ENCODE measurements around the gene ADAMTS2.

ADAMTS2 gene

DNA sequence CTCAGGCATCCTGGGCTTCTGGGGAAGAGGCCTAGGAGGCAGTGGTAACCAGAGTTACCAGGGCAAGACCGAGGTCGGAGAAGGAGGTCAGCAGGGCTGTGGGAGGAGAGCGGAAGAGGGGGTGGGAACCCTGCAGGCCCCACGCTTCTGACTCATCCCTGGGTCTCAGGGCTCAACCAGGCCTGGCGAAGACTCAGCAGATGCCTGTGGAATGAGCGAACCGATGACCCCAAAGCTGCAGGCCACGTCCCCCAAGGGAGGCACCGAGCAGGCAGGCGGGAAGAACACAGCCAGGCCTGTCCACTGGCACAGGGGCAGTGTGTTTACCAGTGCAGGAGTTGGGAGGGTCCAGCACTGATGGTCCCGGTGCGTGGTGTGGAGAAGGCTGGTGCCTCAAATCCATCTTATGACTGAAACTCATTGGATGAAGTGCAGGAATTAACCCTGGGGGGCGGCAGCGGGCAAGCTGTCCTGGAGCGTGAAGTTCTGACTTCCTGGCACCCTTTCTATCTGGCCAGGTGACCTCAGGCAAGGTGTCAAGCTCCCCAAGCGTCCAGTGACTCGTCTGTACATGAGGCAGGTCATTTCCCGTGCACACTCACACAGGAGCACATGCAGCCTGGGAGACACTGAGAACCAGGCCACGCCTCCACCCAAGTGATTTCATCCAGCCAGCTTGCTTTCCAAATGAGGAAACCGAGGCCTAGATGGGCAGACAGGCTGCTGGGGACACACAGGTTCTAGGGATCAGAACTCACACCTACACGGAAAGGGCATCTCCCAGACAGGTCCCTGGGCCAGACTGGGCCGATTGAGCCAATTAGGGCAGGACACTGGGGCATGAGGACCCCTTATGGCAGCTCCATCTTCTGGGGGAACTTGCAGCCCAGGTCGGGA is 69.1 kb downstream of the ADAMTS2 start:
- H3K18ac ChIP-seq (ENCODE audit: low read length), result peak overlapping the region; percentile 62
- H4K91ac ChIP-seq (ENCODE audit: low read depth, low read length), result peak overlapping the region; percentile 92
- WGBS (ENCODE audit: extremely low coverage, insufficient coverage, insufficient read length), result no CpG with 5 or more reads among the region's 23 CpGs
- no peak overlapping the region for H3K4me2 ChIP-seq (ENCODE audit: low read length)
- H3K9ac ChIP-seq (ENCODE audit: low read length), result no peak overlapping the region
- H3K27me3 ChIP-seq (ENCODE audit: insufficient read depth, low read length), result no peaks in the 10 kb centered on the region
- no peak overlapping the region for H3K4me3 ChIP-seq (ENCODE audit: low read depth, low read length)
- peaks cover 6% of the 10 kb centered on the region for H3K79me2 ChIP-seq (ENCODE audit: control insufficient read depth, insufficient read depth, low read length, poor library complexity)
- peak overlapping the region; percentile 69 for H3K27ac ChIP-seq (ENCODE audit: low read depth, low read length)
- H4K8ac ChIP-seq (ENCODE audit: low read depth, low read length), result peak overlapping the region; percentile 30
- H2AFZ ChIP-seq (ENCODE audit: insufficient read depth, low read length, poor library complexity), result no peak overlapping the region
- peaks cover 2% of the 10 kb centered on the region for H3K9me3 ChIP-seq (ENCODE audit: insufficient read depth, low read depth, low read length)
- peak overlapping the region; percentile 67 for H2BK5ac ChIP-seq (ENCODE audit: low read depth, low read length, poor library complexity)
- peaks cover 5% of the 10 kb centered on the region in 2 experiments for H3K36me3 ChIP-seq (ENCODE audit: control insufficient read depth in 1 of 2, insufficient read depth in 2 of 2, low read length in 2 of 2)
- H3K14ac ChIP-seq (ENCODE audit: low read length), result peak overlapping the region; percentile 41
- H2BK120ac ChIP-seq (ENCODE audit: insufficient read depth, low read length, poor library complexity), result peak overlapping the region; percentile 84
- peak overlapping the region; percentile 18 for H3K4ac ChIP-seq (ENCODE audit: low read depth, low read length)
- peaks cover 35 to 41% of the 10 kb centered on the region in 2 experiments for H3K4me1 ChIP-seq (ENCODE audit: control insufficient read depth in 1 of 2, insufficient read depth in 2 of 2, low read length in 2 of 2)
- H4K12ac ChIP-seq (ENCODE audit: low read depth, low read length), result no peak overlapping the region
- DNase-seq, result peak in 1 of 2 donors; percentile 3
- peak overlapping the region; percentile 80 for H2BK12ac ChIP-seq (ENCODE audit: low read length)
- H2AK5ac ChIP-seq (ENCODE audit: low read length), result peak overlapping the region; percentile 55
- peaks cover 43% of the 10 kb centered on the region for H3K79me1 ChIP-seq (ENCODE audit: low read length)
- no peak overlapping the region for H3K23ac ChIP-seq (ENCODE audit: low read length)

DNA sequence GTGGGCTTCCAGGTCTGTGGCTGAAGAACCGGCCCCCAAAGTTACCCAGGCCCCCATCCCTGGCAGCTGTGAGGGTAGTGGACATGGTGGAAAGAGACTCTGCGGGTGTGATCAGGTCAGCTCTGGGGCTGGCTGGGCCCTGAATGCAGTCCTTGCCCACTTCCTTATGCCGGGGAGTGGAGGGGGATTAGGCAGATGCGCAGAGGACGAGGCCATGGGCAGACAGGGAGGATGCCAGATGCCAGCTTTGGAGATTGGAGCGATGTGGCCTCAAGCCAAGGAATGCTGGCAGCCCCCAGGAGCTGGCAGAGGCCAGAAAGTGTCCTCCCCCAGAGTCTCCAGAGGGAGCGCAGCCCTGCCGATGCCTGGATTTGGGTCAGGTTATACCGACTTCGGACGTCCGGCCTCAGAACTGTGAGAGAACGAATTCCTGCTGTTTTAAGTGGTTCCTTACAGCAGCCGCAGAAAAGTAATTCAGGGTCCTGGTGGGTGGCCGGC is 69.8 kb downstream of the ADAMTS2 start:
- Histone ChIP-seq H3K23ac (ENCODE audit: low read length) (no peak overlapping the region), H2AK5ac (ENCODE audit: low read length) (peak overlapping the region; percentile 91), H3K79me2 (ENCODE audit: control insufficient read depth, insufficient read depth, low read length, poor library complexity) (peaks cover 6% of the 10 kb centered on the region), H3K4me1 (ENCODE audit: control insufficient read depth in 1 of 2, insufficient read depth in 2 of 2, low read length in 2 of 2) (peaks cover 43 to 49% of the 10 kb centered on the region in 2 experiments), H3K14ac (ENCODE audit: low read length) (peak overlapping the region; percentile 67), H4K12ac (ENCODE audit: low read depth, low read length) (no peak overlapping the region), H3K4me2 (ENCODE audit: low read length) (no peak overlapping the region), H2BK5ac (ENCODE audit: low read depth, low read length, poor library complexity) (peak overlapping the region; percentile 67), H3K27ac (ENCODE audit: low read depth, low read length) (peak overlapping the region; percentile 7), H4K8ac (ENCODE audit: low read depth, low read length) (peak overlapping the region; percentile 8), H2BK120ac (ENCODE audit: insufficient read depth, low read length, poor library complexity) (peak overlapping the region; percentile 82), H3K27me3 (ENCODE audit: insufficient read depth, low read length) (no peaks in the 10 kb centered on the region), H3K4me3 (ENCODE audit: low read depth, low read length) (no peak overlapping the region), H2AFZ (ENCODE audit: insufficient read depth, low read length, poor library complexity) (no peak overlapping the region), H3K79me1 (ENCODE audit: low read length) (peaks cover 47% of the 10 kb centered on the region), H2BK12ac (ENCODE audit: low read length) (peak overlapping the region; percentile 96), H4K91ac (ENCODE audit: low read depth, low read length) (peak overlapping the region; percentile 92), H3K9me3 (ENCODE audit: insufficient read depth, low read depth, low read length) (peaks cover 2% of the 10 kb centered on the region), H3K36me3 (ENCODE audit: control insufficient read depth in 1 of 2, insufficient read depth in 2 of 2, low read length in 2 of 2) (peaks cover 5% of the 10 kb centered on the region in 2 experiments), H3K18ac (ENCODE audit: low read length) (peak overlapping the region; percentile 19), H3K9ac (ENCODE audit: low read length) (no peak overlapping the region), H3K4ac (ENCODE audit: low read depth, low read length) (peak overlapping the region; percentile 66)
- no CpG with 5 or more reads among the region's 15 CpGs for WGBS (ENCODE audit: extremely low coverage, insufficient coverage, insufficient read length)
- DNase-seq, result no peak

DNA sequence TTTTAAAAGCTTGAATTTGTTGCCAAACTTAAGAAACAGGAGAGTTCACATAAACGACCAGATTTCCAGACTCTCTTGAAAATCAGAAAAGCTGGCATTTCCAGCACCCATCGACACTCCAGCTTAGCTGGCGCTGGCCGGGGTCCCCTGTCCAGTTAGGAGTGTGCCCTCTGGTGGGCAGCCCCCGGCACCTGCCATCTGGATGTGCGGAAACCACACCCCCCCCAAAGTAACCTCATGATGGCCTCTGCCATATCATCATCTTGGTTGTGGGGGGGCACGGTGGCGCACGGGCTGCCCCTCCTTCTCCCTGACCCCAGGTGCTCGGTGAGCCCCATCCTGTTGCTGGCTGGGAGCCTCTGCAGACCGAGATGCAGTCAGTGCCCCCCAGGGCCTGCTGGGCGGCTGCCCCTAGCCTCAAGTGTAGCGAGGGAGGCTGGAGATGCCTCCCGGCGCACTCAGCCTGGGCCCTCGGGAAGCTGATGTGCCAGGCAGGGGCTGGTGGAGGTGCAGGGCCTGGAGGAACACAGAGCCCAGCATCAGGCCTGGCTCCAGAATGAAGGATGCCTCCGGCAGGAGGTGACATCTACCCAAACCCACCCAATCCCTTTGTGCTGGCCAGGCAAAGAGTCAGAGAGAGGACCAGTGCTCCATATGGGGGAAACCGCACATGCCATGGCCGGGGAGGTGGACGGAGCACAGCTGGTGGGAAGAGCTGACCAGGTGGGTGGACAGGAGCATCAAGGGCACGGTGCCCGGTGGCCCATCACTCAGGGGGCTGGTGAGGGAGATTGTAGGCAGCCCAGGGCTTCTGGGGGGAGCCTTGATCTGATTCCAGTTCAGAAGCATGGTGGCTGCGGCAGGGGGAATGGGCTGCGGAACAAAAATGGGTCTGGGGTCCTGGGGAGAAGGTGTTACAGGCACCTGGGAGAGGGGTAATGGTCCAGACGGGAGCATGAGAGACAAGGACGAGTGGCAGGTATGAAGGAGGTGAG is 70.6 kb downstream of the ADAMTS2 start:
- DNase-seq, result no peak
- Histone ChIP-seq H3K18ac (ENCODE audit: low read length) (peak overlapping the region; percentile 19), H3K14ac (ENCODE audit: low read length) (peak overlapping the region; percentile 67), H3K79me2 (ENCODE audit: control insufficient read depth, insufficient read depth, low read length, poor library complexity) (peaks cover 6% of the 10 kb centered on the region), H3K9ac (ENCODE audit: low read length) (no peak overlapping the region), H2BK5ac (ENCODE audit: low read depth, low read length, poor library complexity) (peak overlapping the region; percentile 67), H3K36me3 (ENCODE audit: control insufficient read depth in 1 of 2, insufficient read depth in 2 of 2, low read length in 2 of 2) (peaks cover 5% of the 10 kb centered on the region in 2 experiments), H3K4me3 (ENCODE audit: low read depth, low read length) (no peak overlapping the region), H4K12ac (ENCODE audit: low read depth, low read length) (no peak overlapping the region), H3K23ac (ENCODE audit: low read length) (no peak overlapping the region), H4K91ac (ENCODE audit: low read depth, low read length) (peak overlapping the region; percentile 92), H3K9me3 (ENCODE audit: insufficient read depth, low read depth, low read length) (peaks cover 2% of the 10 kb centered on the region), H3K4ac (ENCODE audit: low read depth, low read length) (peak overlapping the region; percentile 66), H2BK120ac (ENCODE audit: insufficient read depth, low read length, poor library complexity) (peak overlapping the region; percentile 82), H2BK12ac (ENCODE audit: low read length) (peak overlapping the region; percentile 96), H3K79me1 (ENCODE audit: low read length) (peaks cover 48% of the 10 kb centered on the region), H3K27me3 (ENCODE audit: insufficient read depth, low read length) (no peaks in the 10 kb centered on the region), H3K27ac (ENCODE audit: low read depth, low read length) (no peak overlapping the region), H4K8ac (ENCODE audit: low read depth, low read length) (no peak overlapping the region), H2AK5ac (ENCODE audit: low read length) (peak overlapping the region; percentile 91), H3K4me1 (ENCODE audit: control insufficient read depth in 1 of 2, insufficient read depth in 2 of 2, low read length in 2 of 2) (peaks cover 50 to 57% of the 10 kb centered on the region in 2 experiments), H3K4me2 (ENCODE audit: low read length) (no peak overlapping the region), H2AFZ (ENCODE audit: insufficient read depth, low read length, poor library complexity) (no peak overlapping the region)
- WGBS (ENCODE audit: extremely low coverage, insufficient coverage, insufficient read length), result no CpG with 5 or more reads among the region's 26 CpGs
